Head of caudate nucleus (tissue), 42 donors: ENCODE results near the gene ANKRD49.
A peak's percentile ranks its signal among the peaks of the same experiment; 100 is the strongest.

Experiments
- DNase-seq, 42 donors: peaks; one replicate each; pipeline versions ENCODE4 v3.0.0 to v3.0.0-alpha.2; 2020 to 2021; ENCODE audit warnings: mixed read lengths in 7 of 42
- intact Hi-C: fragments of 100-400 bp; cut with DNase I; formaldehyde crosslinking; loops from one replicate; pipeline ENCODE4 v1.15.0; 2022

ANKRD49 gene

GRCh38 chr11:94533696-94534630, 40.2 kb downstream of the ANKRD49 start:
- DNase-seq, result no peak
- intact Hi-C loops, result no loop called here

- no peak for DNase-seq
- intact Hi-C loops, result no loop called here
Measured at GRCh38 chr11:94536386-94536785, 42.6 kb downstream of the ANKRD49 start.

GRCh38 chr11:94537031-94537600, 43.3 kb downstream of the ANKRD49 start:
- intact Hi-C loops, result no loop called here
- no peak for DNase-seq

GRCh38 chr11:94539420-94539819, 45.6 kb downstream of the ANKRD49 start:
- intact Hi-C loops, result no loop called here
- DNase-seq, result no peak

- peak; percentile 35 to 90 (median 82) for DNase-seq
- intact Hi-C loops, result no loop called here
Measured at GRCh38 chr11:94543695-94544645, 50.2 kb downstream of the ANKRD49 start, which contains the start of gene FUT4. Gene FUT4, plus strand, starts transcription at chr11:94543921. Its CDS starts 213 bp downstream, at chr11:94544134.

GRCh38 chr11:94544646-94545263, 51.0 kb downstream of the ANKRD49 start:
- intact Hi-C loops, result no loop called here
- peak in 8 of 42 donors; percentile 11 to 48 (median 25) for DNase-seq

- DNase-seq, result peak in 1 of 42 donors; percentile 7
- intact Hi-C loops, result no loop called here
Measured at GRCh38 chr11:94545264-94546161, 51.7 kb downstream of the ANKRD49 start.

- no peak for DNase-seq
- intact Hi-C loops, result no loop called here
Measured at GRCh38 chr11:94546162-94546470, 52.3 kb downstream of the ANKRD49 start.

- intact Hi-C loops, result no loop called here
- DNase-seq, result no peak
Measured at GRCh38 chr11:94546886-94547285, 53.1 kb downstream of the ANKRD49 start.

- DNase-seq, result no peak
Measured at GRCh38 chr11:94549146-94549545, 55.4 kb downstream of the ANKRD49 start.

More at GRCh38 chr11:94549146-94549545, 55.4 kb downstream of the ANKRD49 start:
- intact Hi-C loops, result no loop called here
